WTC11 (cell line): ENCODE results near the gene TMA7B.

Experiments
- FOXK1 ChIP-seq: sonication (generic); formaldehyde crosslinking; IDR thresholded peaks from 2 replicates; pipeline ENCODE4 v1.8.0; 2022; ENCODE audit warnings: mild to moderate bottlenecking, moderate library complexity, missing genetic modification reagents
- MAX ChIP-seq: sonication (generic); formaldehyde crosslinking; IDR thresholded peaks from 2 replicates; pipeline ENCODE4 v1.8.0; 2022; ENCODE audit warnings: mild to moderate bottlenecking, missing genetic modification reagents
- MXD4 ChIP-seq: fragments of 250-450 bp; sonication (Bioruptor Pico); IDR thresholded peaks from 2 replicates; pipeline ENCODE4 v1.8.0; 2021; ENCODE audit warnings: mild to moderate bottlenecking, moderate library complexity, borderline replicate concordance
- NFYB ChIP-seq: sonication (generic); formaldehyde crosslinking; conservative IDR thresholded peaks from 2 replicates; pipeline ENCODE4 v1.8.0; 2022; ENCODE audit warnings: low read depth, missing genetic modification reagents
- TEAD4 ChIP-seq: sonication (generic); formaldehyde crosslinking; IDR thresholded peaks from 2 replicates; pipeline ENCODE4 v1.8.0; 2022; ENCODE audit warnings: mild to moderate bottlenecking, missing genetic modification reagents
- ZMAT4 ChIP-seq: fragments of 250-450 bp; sonication (Bioruptor Pico); IDR thresholded peaks from 2 replicates; pipeline ENCODE4 v1.9.0; 2021; ENCODE audit warnings: mild to moderate bottlenecking
- TF ChIP-seq, protein P1 (sequence below): sonication (generic); formaldehyde crosslinking; conservative IDR thresholded peaks from 2 replicates; pipeline ENCODE4 v1.8.1; 2022; ENCODE audit warnings: mild to moderate bottlenecking, missing genetic modification reagents
- TF ChIP-seq, protein P2 (sequence below): fragments of 200-600 bp; IDR thresholded peaks from 2 replicates; pipeline ENCODE4 v1.8.0; 2022; ENCODE audit warnings: antibody characterized with exemption
- TF ChIP-seq, protein P3 (sequence below): sonication (generic); formaldehyde crosslinking; IDR thresholded peaks from 2 replicates; pipeline ENCODE4 v1.8.1; 2022; ENCODE audit warnings: low read depth, missing genetic modification reagents, borderline replicate concordance

DNA sequence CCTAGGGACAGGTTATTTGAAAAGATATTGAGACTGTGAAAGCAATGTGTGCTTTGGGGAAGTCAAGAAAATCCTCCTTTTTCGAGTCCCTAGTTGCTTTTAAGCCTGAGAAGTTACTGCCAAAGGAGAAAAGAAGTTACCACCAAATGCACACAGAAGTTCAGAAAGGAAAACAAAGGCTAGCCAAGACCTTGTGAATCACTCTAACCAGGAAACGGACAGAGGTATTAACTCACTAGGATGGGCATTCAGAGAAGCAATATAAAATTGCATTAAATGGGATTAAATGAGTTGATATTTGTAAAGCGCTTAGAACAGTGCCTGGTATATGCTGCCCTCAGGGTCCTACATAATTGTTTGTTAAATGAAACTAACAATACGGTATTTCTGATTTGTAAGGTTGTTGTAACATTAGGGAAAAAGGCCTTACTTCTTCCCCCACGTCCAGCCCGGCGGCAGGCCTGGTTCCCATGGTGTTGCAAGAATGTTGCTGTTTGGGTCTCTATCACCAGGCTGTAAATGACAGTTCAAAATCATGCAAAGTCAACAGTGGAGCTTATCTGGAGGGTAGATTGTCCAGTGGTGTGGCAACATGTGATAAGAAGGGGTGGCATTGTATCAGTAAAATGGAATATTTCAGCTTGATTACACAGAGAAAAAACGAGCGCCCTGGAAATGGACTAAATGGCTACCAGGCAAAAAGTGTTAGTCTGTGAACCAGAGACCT lies 7.1 kb downstream of the TMA7B start:
- TF ChIP-seq, protein P1, sequence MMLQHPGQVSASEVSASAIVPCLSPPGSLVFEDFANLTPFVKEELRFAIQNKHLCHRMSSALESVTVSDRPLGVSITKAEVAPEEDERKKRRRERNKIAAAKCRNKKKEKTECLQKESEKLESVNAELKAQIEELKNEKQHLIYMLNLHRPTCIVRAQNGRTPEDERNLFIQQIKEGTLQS = no peak
- TF ChIP-seq, protein P2, sequence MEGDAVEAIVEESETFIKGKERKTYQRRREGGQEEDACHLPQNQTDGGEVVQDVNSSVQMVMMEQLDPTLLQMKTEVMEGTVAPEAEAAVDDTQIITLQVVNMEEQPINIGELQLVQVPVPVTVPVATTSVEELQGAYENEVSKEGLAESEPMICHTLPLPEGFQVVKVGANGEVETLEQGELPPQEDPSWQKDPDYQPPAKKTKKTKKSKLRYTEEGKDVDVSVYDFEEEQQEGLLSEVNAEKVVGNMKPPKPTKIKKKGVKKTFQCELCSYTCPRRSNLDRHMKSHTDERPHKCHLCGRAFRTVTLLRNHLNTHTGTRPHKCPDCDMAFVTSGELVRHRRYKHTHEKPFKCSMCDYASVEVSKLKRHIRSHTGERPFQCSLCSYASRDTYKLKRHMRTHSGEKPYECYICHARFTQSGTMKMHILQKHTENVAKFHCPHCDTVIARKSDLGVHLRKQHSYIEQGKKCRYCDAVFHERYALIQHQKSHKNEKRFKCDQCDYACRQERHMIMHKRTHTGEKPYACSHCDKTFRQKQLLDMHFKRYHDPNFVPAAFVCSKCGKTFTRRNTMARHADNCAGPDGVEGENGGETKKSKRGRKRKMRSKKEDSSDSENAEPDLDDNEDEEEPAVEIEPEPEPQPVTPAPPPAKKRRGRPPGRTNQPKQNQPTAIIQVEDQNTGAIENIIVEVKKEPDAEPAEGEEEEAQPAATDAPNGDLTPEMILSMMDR = no peak
- no peak for TF ChIP-seq MAX (CRISPR knock-in tag)
- TF ChIP-seq, protein P3, sequence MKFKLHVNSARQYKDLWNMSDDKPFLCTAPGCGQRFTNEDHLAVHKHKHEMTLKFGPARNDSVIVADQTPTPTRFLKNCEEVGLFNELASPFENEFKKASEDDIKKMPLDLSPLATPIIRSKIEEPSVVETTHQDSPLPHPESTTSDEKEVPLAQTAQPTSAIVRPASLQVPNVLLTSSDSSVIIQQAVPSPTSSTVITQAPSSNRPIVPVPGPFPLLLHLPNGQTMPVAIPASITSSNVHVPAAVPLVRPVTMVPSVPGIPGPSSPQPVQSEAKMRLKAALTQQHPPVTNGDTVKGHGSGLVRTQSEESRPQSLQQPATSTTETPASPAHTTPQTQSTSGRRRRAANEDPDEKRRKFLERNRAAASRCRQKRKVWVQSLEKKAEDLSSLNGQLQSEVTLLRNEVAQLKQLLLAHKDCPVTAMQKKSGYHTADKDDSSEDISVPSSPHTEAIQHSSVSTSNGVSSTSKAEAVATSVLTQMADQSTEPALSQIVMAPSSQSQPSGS (CRISPR knock-in tag) = no peak
- no peak for TF ChIP-seq ZMAT4 (CRISPR knock-in tag)
- TF ChIP-seq MXD4 = no peak
- no peak for TF ChIP-seq NFYB (CRISPR knock-in tag)
- TF ChIP-seq TEAD4 (CRISPR knock-in tag) = no peak
- TF ChIP-seq FOXK1 (CRISPR knock-in tag) = no peak
